Stimulated activated CD4-positive, alpha-beta T cell treated with anti-CD3 and anti-CD28 coated beads, Interleukin-2, amount 100 ng/mL, for 24 hours (primary cell): ENCODE data around the gene CLPTM1.
"Not testable (repeated sequence)": the region's sequence is repeated elsewhere in the genome, so short reads cannot be mapped to it uniquely, and the experiment has no call there.

Source experiments
- DNase-seq, 2 donors: peaks; one replicate each; pipeline ENCODE4 v3.0.0-alpha.2; 2020

Gene CLPTM1

GRCh38 chr19:44975444-44975843 is 20.3 kb downstream of the CLPTM1 start:
- DNase-seq, result no peak

DNA sequence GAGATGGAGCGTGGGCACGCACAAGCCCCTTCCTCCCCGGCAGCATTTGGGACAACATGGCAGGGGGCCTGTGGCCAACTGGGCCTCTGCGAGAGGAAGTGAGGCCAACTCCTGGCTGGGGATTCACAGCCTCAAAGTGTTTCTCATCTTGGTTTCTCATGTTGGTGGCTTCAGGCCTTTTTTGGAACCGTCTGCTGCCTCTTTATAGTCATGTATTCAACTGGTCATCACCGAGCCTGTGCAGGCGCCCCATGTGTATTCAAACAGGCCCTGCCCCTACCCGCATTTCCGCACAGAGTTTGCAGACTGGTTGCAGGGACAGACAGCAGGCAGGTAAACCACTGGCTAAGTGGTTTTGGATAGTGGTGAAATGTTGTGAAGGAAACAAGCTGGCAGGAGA is 28.8 kb downstream of the CLPTM1 start:
- DNase-seq, result no peak

DNA sequence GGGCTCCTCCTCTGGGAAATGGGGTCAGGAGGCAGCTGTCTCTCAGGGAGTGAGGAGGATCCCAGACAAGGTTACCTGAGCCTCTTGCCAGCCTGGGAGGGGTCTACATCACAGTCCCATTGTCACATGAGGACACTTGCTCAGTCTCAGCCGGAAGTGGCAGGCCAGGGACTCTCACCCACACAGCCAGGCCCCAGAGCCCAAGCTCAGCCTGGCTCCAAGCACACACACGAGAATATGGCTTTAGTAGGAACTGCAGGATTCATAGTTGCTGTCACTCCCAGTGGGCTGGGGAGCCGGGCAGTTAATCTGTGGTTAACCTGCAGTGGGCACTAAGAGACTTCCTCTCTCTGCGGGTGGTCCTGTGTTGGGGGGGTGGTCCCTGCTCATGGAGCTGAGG is 30.3 kb downstream of the CLPTM1 start:
- DNase-seq, result no peak

DNA sequence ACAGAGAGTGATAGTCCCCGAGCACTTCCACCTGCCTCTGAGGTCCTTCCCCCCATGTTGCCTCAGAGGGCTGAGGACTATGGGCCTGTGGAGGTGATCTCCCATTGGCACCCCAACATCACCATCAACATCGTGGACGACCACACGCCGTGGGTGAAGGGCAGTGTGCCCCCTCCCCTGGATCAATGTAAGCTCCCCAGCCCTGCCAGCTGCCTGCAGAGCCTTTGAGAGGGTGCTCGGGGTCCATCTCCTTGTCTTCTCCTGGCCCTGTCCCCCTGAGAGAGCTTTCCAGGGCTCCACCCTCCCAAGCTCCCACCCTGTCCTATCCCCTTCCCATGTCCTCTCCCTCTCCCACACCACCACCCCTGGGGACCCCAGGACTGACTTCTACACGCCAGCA is 31.2 kb downstream of the CLPTM1 start:
- no peak for DNase-seq

GRCh38 chr19:44987148-44987675 is 32.0 kb downstream of the CLPTM1 start:
- no peak for DNase-seq

DNA sequence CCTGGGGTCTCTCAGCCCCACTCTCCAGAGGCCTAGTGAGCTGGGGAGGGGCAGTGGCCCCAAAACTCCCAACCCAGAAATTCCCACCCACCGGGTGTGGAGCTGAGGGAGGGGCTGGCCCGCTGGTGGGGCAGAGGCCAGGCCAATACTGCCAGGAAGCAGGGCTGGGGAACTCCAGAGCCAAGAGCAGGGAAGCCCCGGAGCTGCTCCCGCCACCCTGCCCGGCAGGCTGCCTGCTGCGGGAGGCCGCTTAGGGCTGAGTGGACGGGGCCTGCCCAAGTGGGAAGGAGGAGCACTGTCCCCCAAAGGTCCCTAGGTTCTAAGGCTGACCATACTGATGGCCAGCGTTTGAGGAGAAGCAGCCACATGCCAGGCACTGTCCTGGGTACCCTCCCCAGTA is 33.1 kb downstream of the CLPTM1 start:
- no peak for DNase-seq

DNA sequence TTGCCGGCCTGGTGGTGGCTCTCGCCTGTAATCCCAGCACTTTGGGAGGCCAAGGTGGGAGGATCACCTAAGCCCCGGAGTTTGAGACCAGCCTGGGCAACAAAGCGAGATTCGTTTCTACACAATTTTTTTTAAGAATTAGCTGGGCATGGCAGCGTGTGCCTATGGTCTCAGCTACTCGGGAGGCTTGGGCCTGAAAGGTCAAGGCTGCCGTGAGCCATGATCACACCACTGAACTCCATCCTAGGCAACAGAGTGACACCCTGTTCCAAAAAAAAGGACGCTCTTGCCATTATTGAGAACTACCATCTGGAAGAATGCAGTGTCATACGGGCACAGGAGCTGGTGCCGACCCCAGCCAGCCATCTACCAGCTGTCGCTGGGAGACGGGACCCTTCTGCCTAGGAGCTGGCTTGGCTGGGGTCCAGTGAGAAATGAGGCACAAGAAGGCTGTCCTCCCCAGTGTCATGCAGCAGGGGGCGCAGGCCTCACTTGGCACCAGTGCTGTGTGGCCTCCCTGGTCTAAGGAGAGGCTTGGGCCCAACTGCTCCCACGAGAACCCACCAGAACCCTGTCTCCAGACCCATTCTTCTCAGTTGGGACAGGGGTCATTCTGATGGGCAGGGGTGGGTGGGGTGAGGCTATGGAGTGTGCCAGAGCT is 33.8 kb downstream of the CLPTM1 start:
- peak; percentile 71 to 72 for DNase-seq

DNA sequence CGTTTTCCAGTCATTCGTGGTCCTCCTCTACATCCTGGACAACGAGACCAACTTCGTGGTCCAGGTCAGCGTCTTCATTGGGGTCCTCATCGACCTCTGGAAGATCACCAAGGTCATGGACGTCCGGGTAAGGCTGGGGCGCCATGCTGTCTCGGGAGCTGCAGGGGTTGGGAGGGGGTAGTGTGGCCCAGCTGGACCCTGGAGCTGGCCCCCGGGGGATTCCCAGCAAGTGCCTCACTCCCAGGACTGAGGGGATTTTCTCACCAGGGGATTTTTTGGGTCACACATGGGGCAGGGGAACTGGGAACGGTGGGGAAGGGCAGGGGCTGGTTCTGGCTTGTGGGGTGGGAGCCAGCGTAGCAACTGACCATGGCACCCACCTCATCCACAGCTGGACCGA is 35.3 kb downstream of the CLPTM1 start:
- no peak for DNase-seq

- no peak for DNase-seq
These were observed 35.8 kb downstream of the CLPTM1 start for GRCh38 chr19:44990966-44991365.

GRCh38 chr19:44992336-44993163 is 37.4 kb downstream of the CLPTM1 start:
- DNase-seq, result no peak

DNA sequence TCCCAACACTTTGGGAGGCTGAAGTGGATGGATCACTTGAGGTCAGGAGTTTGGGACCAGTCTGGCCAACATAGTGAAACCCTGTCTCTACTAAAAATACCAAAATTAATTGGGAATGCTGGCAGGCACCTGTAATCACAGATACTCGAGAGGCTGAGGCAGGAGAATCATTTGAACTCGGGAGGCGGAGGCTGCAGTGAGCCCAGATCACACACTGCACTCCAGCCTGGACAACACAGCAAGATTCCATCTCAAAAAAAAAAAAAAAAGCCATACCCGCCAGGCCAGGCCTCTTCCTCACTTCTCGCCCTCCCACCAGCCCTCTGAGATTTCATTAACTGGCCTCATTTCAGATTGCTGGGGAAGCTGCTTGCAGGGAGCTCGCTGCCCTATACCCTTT is 38.3 kb downstream of the CLPTM1 start:
- DNase-seq, result no peak

GRCh38 chr19:44993926-44994537 is 38.9 kb downstream of the CLPTM1 start:
- DNase-seq, result no peak

- no peak for DNase-seq
These were observed 42.8 kb downstream of the CLPTM1 start for GRCh38 chr19:44998025-44998424.

DNA sequence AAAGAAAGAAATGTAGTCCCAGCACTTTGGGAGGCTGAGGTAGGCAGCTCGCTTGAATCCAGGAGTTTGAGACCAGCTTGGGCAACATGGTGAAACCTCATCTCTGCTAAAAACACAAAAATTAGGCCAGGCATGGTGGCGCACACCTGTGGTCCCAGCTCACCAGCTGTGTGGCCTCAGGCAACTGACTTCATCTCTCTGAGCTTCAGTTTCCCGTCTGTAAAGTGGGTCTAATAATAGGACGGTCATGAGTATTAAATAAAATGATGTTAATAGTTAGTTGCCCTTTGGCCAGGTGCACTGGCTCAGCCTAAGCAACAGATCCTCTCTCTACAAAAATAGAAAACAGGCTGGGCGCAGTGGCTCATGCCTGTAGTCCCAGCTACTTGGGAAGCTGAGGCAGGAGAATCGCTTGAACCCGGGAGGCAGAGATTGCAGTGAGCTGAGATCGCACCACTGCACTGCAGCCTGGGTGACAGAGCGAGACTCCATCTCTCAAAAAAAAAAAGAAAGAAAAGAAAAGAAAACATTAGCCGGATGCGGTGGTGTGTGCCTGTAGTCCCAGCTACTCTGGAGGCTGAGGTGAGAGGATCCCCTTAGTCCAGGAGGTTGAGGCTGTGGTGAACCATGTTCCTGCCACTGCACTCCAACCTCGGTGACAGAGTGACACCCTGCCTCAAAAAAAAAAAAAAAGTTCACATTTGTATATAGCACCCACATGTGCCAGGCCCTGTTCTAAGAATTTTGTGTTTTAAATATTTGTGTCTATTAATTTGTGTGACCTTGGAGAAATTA is 44.1 kb downstream of the CLPTM1 start:
- DNase-seq, result not testable (repeated sequence)

DNA sequence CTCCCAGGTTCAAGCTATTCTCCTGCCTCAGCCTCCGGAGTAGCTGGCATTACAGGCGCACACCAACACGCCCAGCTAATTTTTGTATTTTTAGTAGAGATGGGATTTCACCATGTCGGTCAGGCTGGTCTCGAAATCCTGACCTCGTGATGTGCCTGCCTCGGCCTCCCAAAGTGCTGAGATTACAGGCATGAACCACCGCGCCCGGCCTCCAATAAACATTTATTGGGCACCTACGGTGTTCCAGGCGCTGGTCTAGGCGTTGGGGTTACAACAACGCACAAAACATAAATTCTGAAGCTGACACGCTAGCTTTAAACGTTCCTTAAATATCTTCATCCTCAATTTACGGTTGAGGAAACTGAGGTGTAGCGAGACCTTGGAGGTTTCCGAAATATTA is 45.5 kb downstream of the CLPTM1 start:
- DNase-seq, result not testable (repeated sequence)

GRCh38 chr19:45001087-45001739 is 46.0 kb downstream of the CLPTM1 start, which contains the start of gene RELB:
TSS of gene RELB (plus strand) at chr19:45001464. CDS start at chr19:45001580, 116 bp downstream.
- DNase-seq, result peak; percentile 98

DNA sequence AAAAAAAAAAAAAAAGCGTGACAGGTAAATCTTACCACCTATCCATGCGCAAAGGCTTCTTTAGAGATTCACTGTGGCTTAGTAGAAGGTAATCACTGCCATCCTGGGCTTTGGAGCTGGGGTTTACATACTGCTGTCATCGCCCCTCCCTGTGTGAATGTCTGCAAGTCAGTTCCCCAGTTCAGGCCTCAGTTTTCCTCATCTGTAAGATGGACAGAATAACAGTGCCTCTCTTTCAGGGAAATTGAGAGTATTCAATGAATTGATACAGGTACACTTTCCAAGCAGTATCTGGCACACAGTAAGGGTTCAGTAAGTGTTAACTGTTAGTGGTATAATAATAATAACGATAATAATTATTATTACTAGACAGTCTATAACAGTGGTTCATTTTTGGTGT is 48.3 kb downstream of the CLPTM1 start:
- no peak for DNase-seq

- no peak for DNase-seq
These were observed 50.6 kb downstream of the CLPTM1 start for GRCh38 chr19:45005787-45006186.

- DNase-seq, result no peak
These were observed 53.4 kb downstream of the CLPTM1 start for GRCh38 chr19:45008552-45008951.

DNA sequence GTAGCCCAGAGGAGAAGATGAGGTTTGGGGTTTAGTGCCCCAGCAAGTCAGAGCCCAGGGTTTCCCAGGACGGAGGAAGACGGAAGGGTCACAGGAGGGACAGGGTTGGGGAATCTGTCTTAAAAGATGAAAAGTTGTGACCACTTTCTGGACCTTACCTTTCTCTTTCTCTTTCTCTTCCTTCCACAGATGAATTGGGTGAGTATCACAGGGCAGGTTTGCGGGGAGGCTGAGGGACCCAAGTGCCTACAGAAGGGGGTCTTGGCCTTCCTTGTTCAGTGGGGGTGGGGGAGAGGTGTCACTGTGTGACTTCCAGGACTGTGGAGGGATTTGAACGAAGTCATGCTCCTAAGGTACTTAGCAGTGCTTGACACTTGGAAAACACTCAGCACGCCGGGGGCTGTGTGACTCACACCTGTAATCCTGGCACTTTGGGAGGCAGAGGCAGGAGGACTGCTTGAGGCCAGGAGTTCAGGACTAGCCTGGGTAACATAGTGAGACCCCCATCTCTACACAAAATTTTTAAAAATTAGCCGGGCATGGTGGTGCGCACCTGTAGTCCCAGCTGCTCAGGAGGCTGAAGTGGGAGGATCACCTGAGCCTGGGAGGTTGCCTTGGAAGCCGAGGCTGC is 54.6 kb downstream of the CLPTM1 start:
- DNase-seq, result no peak

- DNase-seq, result no peak
These were observed 55.1 kb downstream of the CLPTM1 start for GRCh38 chr19:45010306-45010705.

GRCh38 chr19:45011959-45012358 is 56.8 kb downstream of the CLPTM1 start:
- DNase-seq, result no peak
